HT1080 (cell line): ENCODE data around the gene SRRM3. TPM values are rescaled to one million over a fixed set of nuclear protein-coding genes. Genes with fewer than 3 reads are reported as not detected.
"Not testable (repeated sequence)": the region's sequence is repeated elsewhere in the genome, so short reads cannot be mapped to it uniquely, and the experiment has no call there.

Experiments
- DNase-seq: peaks from one replicate; pipeline ENCODE4 v3.0.0-alpha.2; 2015; ENCODE audit warnings: low read depth
- total RNA-seq: library from RNA; depleted of rRNA; stranded (reverse); fragments of >200 nt; shearing (Covaris generic); gene quantifications from 2 replicates; pipeline ENCODE4 v1.2.3, GENCODE V29; 2014

Gene SRRM3
- total RNA-seq, 1 experiment from 2014 or later: 1.4 TPM

DNA sequence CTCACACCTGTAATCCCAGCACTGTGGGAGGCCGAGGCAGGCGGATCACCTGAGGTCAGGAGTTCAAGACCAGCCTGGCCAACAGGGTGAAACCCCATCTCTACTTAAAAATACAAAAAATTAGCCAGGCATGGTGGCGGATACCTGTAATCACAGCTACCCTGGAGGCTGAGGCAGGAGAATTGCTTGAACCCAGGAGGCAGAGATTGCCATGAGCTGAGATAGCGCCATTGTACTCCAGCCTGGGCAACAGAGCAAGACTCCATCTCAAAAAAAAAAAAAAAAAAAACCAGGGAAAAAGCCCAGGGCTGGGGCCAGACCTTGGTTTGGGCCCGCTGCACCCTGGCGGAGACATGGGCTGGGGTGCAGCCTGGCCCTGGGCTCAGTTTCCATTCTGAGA lies 110.1 kb downstream of the SRRM3 start:
- not testable (repeated sequence) for DNase-seq

DNA sequence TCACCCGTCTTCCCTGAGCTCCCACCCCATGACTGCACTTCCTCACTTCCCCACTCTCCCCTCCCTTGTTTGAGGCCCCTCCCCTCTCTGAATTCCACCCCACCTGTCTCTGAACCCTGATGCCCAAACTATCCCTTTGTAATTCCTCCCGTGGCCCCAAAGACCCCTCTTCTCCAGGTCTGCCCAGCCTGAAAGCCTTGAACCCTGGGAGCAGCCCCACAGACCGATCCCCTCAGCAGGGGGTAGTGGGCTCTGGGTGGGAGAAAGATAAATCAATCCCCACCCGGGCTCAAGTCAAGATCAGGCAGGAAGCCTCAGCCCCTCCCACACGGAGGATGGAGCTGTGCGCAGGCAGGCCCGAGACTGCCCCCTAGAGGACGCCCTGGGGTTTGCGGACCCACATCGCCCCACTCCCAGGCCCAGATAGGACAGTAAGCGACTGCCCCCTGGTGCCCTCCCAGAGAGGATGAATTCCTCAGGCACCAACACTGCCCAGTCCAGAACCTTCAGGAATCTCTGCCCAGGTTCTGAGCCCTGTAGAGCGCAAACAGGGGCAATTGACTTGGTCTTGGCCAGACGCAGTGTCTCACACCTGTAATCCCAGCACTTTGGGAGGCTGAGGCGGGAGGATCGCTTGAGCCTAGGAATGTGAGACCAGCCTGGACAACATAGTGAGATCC lies 112.5 kb downstream of the SRRM3 start:
- DNase-seq: peak; percentile 91

DNA sequence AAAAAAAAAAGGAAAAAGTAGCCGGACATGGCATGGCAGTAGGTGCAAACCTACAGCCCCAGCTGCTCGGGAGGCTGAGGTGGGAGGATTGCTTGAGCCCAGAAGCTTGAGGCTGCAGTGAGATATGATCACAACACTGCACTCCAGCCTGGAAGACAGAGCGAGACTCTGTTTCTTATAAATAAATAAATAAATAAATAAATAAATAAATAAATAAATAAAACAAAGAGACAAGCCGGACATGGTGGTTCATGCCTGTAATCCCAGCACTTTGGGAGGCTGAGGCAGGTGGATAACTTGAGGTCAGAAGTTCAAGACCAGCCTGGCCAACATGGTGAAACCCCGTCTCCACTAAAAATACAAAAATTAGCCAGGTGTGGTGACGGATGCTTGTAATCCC lies 113.0 kb downstream of the SRRM3 start:
- DNase-seq: not testable (repeated sequence)

DNA sequence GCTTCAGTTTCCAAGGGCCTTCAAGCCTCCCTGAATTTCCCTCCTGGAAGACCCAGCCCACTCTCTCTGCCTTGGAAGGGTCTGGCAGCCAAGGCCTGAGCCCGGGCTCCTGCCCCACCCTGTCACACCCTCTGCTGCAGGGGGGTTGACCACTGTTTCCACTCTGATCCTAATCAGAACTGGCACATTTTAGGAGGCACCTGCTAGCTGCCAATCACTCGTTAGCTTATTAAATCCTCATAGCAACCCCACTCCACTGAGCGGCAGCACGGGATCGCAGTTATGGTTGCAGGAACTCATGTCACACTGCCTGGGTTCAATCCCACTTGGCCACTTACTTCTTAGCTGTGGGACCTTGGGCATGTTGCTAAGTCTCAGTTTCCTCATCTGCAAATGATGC lies 113.7 kb downstream of the SRRM3 start:
- no peak for DNase-seq

DNA sequence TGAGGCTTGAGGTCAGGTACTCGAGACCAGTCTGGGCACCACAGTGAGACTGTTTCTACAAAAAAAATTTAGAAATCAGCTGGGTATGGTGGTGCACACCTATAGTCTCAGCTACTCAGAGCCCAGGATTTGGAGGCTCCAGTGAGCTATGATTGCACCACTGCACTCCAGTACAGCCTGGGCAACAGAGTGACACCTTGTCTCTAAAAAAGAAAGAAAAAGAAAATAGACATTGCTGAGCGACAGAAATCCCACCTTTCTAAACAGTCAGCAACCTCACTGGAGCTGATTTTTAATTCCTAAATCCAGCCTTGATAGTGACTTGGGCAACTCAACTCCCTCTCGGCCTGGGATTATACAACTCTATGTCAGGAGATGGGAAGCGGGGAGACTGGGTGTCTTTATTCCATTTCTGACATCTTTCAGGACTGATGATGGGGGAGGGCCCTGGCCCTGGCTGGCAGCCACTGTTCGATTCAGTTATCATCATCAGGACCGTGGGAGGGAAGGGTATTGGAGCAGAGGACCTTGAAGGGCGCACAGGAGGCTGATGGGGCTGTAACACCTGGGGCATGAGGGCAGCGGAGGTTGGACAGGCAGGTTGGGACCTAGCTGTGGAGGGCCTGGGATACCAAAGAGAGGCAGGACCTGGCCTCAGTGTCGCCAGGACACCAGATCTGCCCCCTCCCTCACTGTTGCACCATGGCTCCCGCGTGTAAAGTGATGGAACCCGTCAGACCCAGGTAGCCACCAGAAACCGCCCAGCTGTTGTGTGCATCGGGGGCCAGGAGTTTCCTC lies 115.5 kb downstream of the SRRM3 start:
- DNase-seq: no peak

DNA sequence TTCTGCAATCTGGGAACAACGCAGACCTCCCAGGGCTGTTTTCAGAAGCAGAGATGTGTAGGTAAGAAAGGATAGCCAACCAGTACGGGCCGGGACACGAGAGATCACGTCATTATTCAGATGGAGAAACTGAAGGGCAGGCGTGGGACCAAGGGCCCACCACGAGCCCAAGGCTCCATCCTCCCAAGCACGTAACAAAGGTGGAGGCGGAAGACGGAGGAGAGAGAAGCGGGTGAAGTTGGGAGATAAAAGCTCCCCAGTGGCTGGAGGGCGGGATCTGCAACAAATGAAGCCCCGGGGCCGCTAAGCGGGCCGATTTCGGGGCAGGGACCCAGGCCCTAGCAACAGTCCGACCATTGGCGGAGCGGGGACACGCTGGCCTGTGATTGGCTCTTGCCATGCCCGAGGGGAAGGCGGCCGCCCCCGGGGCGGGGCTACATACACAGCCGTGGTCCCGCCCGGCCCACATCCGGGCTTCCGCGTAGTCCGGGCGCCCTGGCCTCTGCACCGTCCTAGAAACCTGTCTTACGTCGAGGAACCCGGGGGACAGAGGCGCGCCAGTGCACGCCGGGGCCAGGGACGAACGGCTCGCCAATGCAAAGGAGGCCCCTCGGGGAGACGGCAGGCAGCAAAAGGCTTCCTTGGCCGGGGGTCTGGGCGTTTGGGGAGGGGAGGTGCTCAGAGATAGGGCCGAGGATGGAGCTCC lies 116.2 kb downstream of the SRRM3 start:
- DNase-seq: peak; percentile 95

DNA sequence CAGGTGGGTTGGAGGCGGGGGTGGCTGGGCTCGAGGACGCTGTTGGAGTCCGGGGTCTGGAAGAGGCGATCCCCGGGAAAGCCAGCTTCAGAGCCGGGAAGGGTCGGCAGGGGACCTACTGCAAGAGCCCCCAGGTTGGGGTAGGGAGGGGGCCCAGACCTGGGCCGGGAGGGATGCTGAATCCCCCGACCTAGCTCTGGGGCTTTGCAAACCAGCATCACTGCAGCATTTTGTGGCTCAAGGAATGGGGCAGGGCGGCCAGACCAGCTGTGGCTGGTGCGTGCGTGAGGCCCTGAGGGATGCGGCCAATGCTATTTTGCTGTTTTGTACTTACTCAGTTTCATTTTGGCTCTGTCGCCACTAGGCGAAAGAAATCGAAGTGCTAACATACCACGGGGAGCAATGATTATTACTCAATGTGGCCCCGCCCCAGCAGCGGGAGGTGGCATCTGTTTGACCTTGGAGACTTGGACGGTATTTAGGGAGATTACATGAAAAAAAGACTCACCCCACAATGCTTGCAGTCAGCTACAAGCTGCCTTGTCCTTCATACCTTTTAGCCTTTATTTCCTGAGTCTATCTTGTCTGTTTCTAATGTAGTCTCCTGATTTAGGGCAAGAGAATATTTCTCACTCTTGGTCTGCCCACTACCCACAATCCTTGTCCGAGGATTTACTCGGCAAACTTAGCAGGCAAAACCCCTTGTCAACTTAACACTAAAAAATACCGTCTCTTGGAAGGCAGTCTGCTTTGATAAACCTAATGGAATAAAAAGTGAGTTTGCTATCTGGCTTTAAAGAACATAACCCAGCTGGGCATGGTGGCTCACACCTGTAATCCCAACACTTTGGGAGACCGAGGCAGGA lies 117.0 kb downstream of the SRRM3 start:
- peak; percentile 74 for DNase-seq

DNA sequence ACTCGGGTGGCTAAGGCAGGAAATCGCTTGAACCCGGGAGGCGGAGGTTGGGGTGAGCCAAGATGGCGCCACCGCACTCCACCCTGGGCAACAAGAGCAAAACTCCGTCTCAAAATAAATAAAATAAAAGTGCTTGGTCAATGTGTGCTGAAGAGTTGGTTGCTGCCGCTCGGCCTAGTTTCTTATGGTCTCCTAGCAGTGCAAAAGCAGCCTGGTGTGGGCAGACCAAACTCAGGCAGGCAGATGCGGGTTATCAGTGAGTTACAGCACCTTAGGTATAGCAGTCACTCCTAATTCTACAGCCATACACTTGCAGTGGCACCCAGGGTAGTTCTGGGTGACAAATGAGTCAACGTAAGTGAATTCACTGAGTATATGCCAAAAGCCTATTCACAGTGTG lies 123.4 kb downstream of the SRRM3 start:
- DNase-seq: no peak

DNA sequence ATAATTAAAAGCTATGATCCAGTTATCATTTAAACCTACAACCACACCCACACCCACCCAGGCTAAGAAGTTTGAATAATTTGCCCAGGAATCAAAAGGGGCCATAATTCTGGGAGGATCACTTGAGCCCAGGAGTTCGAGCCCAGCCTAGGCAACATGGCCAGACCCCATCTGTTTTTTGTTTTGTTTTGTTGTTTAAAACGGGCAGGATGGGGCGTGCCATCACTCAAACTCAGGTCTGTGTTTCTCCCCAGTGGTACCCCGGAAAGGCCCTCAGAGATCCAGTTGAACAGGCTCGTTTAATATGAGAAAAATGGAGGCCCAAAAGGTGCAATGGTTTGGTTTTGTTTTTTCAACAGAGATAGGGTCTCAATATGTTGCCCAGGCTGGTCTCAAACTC lies 124.1 kb downstream of the SRRM3 start:
- no peak for DNase-seq

DNA sequence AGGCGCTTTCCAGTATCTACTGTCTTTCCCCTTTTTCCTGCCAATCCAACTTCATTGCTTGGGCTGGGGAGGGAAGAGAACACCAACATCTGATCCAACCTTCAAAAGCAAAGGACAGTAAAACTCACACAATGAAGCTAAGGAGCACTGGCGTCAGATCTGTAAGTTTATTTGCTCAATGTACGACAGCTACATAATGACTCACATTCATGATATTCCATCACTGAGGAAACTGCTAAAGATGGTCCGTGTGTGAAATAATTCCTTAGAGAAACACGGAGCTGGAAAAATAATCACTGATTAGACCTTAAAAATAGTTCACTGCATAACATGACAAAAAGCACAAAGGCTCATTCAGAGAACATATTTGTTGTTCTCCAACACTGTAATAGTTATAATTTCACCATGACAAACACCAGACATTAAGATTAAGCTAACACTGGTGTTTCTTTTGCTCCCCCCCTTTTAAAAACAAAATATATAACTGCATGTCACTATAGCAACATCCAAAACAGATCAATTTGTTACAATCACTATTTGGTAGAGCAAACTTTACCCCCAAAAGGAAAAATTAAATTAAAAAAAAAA lies 125.0 kb downstream of the SRRM3 start:
- no peak for DNase-seq

DNA sequence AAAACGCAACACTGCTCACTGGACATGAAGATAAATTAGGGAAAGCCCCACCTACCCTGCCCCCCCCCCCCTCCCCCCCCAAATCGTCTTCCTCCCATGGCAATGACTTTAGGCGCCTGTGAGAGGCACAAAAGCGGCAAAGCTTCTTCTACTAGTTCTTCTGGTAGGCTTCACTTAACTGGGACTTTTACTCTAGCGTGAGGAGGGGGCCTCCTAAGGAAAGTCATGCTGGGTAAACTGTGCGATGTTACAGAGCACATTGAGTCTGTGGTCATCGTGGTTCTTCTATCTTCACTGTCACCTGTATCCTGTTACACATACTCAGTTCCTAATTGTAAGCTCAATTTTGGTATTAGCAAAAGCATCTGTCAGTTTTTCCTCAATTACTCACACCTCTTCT lies 125.9 kb downstream of the SRRM3 start:
- no peak for DNase-seq

DNA sequence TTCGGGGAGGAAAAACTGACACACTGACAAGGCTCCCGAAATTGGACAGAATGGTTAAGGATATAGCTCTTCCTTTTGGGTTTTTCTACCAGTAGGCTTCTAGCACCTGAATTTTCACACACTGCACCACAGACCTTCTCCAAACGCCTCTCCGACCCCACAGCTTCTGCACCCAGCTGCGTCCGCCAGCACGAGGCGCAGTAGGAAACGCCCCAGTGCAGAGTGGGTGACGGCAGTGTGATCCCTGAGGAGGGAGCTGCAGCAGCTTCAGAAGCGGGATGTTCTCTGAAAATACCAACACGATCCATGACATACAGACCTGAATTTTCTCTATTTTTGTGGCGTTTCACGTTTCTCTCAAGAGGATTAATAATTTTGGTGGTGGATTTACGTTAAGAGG lies 126.7 kb downstream of the SRRM3 start:
- DNase-seq: no peak

DNA sequence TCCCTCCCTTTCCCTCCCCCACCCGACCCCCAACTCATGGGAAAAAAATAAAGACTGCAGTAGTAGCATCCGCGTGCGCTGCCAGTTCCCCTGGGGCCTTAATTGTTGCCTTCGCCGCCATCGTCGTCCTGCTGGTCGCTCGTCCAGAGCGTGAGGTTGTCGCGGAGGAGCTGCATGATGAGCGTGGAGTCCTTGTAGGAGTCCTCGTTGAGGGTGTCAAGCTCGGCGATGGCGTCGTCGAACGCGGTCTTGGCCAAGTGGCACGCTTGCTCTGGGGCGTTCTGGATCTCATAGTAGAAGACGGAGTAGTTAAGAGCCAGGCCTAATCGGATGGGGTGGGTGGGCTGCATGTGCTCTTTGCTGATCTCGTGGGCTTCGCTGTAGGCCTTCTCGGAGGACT lies 127.8 kb downstream of the SRRM3 start:
- DNase-seq: no peak

DNA sequence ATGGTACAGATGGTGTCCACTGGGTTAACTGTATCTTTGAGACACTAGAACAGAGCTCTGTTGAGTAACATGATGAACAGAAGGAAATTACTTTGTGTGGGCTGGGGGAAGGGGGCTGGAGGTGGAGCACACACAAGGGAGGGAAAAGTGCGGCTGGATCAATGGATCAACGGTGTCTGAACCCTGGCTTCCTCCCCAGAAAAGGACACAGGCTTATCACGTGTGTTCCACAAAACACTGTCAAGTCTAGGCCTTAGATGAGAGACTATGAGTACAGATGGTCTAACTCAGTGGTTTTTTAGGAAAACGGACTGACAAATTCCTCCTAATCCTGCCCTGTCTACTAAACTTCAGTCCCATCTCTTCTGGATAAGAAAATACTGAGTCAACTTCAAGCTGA lies 128.6 kb downstream of the SRRM3 start:
- DNase-seq: no peak

DNA sequence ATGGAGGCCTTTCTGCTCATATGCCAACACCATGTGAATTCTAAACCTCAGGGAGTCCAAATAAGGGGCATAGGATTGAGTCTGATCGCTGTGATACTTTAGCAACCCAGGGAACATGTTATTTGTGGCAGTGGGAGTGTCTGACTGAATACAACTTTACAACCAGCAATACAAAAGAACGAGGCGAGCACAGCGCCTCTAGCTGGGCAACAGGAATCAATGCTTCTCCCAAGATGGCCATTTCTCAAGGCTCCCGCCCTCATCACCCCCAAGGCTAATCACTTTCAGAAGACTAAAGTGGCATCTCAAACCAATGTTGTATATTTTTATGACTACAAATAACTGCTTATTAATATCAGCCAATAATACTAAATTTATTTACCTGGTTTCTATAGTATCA lies 129.0 kb downstream of the SRRM3 start:
- DNase-seq: no peak

DNA sequence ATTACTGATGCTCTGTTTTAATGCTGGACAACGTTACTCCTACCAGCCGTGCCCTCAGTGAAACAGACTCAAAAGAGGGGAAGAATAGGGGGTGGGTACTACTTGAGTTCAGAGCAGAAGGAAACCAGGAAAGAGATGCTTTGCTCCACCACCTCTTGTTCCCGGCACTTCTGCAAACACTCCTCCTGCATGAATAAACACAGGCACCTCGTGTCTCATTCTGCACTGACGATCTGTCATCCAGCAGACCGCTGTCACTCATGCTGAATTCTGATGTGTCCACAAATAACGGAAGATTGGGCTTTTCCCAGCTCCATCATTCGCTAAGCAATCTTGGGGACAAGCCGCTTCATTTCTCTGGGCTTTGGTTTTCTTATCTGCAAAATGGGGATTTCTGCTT lies 130.4 kb downstream of the SRRM3 start:
- no peak for DNase-seq

DNA sequence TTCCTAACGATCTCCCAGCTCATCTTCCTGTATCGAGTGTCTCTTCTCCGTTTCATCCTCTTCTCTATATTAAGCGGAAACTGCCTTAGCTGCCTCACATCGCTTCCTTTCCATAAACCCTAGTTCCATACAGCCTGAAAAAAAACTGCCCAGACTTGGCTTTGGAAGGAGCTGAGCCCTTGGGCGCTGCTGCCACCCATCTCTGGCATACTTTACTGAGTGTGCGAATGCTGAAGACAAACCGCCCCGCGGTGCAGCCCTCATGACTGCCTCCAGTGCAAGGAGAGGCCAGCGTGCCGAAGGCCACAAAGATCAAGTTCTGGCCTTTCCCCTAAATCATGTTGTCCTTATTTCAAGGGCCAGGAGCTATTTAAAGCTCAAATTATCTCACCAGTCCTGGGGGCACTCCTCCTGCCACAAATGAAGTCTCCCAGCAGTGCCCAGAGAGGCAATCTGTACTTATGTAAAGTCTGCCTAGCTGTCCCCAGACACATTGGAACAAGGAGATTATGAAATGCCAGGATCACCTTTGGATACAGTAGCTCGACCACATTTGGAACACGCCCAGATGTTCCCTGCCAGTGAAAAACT lies 131.9 kb downstream of the SRRM3 start:
- no peak for DNase-seq

DNA sequence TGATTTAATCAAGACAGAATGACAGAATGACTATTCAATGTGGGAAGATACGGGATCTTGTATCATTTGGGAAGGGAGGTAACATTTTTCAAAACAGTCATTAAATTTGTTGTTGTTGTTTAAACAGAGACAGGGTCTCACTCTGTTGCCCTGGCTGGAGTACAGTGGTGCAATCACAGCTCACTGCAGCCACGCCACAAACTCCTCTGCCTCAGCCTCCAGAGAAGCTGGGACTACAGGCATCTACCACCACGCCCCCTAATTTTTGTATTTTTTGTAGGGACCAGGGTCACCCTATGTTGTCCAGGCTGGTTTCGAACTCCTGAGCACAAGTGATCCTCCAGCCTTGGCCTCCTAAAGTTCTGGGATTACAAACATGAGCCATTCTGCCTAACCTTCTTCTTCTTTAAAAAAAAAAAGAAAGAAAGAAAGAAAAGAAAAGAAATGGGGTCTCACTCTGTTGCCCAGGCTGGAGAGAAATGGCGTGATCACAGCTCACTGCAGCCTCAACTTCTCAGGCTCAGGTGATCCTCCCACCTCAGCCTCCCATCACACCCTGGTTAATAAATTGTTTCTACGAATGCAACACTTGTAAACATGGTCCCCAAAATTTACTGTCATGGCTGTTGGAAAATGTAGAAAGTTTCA lies 132.7 kb downstream of the SRRM3 start:
- no peak for DNase-seq

DNA sequence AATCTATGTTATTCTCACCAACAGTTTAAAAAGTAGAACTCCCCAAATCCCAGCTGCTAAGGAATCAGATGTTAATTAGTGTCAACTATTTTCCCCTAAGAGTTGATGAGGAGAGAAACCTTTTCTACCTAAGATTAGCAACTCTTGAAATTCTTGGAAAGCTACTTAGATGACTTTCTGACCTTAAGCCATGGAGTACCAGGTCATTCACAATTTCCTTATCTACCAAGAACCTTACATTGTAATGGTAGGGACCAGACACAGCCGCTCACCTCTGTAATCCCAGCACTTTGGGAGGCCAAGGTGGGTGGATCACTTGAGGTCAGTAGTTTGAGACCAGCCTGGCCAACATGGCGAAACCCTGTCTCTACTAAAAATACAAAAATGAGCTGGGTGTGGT lies 133.7 kb downstream of the SRRM3 start:
- not testable (repeated sequence) for DNase-seq

DNA sequence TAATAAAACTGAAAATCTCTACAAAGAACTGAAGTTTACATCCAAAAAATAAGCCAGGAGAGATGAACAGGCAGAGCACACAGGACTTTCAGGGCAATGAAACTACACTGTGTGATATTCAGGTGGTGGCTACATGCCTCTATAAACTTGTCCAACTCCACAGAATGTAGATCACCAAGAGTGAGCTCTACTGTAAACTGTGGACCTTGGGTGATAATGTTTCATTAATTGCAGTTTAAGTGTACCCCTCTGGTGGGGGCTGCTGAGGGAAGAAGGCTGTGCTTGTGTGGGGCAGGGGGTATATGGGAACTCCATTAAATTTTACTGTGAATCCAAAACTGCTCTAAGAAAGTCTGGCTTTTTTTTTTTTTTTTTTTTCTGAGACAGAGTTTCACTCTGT lies 134.4 kb downstream of the SRRM3 start:
- no peak for DNase-seq
